Heart left ventricle (tissue), 16 donors: ENCODE measurements around the gene PTGR3. TPM values are rescaled to one million over a fixed set of nuclear protein-coding genes. Genes with fewer than 3 reads are reported as not detected.

Experiments
- ATAC-seq, 4 donors: fragments of 200-7000 bp; cut with Tn5 transposase; one replicate each; pipeline ENCODE4 v1.9.1; 2020 to 2022; ENCODE audit warnings: moderate library complexity in 4 of 4, mild to moderate bottlenecking in 3 of 4, moderate number of reproducible peaks in 1 of 4
- DNase-seq, 5 donors: peaks; one replicate each; pipeline ENCODE4 v3.0.0-alpha.2; 2020
- H3K27ac ChIP-seq, 12 donors: fragments of 200-600 bp; sonication (generic) in 4 of 12; one replicate each; pipeline versions ENCODE4 v1.5.0 to v1.8.0; 2016 to 2022; ENCODE audit warnings: mild to moderate bottlenecking in 2 of 12
- H3K27me3 ChIP-seq, 9 donors: fragments of 200-600 bp; sonication (generic) in 2 of 9; one replicate each; pipeline versions ENCODE4 v1.5.1 to v1.8.0; 2016 to 2022; ENCODE audit warnings: mild to moderate bottlenecking in 3 of 9
- H3K36me3 ChIP-seq, 9 donors: fragments of 200-600 bp; sonication (generic) in 2 of 9; one replicate each; pipeline versions ENCODE4 v1.5.0 to v1.8.0; 2018 to 2022; ENCODE audit warnings: mild to moderate bottlenecking in 2 of 9
- H3K4me1 ChIP-seq, 12 donors: fragments of 200-600 bp; sonication (generic) in 4 of 12; one replicate each; pipeline versions ENCODE4 v1.5.0 to v1.8.0; 2016 to 2022; ENCODE audit warnings: mild to moderate bottlenecking in 3 of 12
- H3K4me3 ChIP-seq, 12 donors: fragments of 200-600 bp; sonication (generic) in 4 of 12; one replicate each; pipeline versions ENCODE4 v1.5.0 to v1.8.0; 2017 to 2022; ENCODE audit warnings: mild to moderate bottlenecking in 9 of 12, moderate library complexity in 4 of 12
- H3K9me3 ChIP-seq, 12 donors: fragments of 200-600 bp; sonication (generic) in 4 of 12; one replicate each; pipeline versions ENCODE4 v1.5.0 to v1.8.0; 2016 to 2022; ENCODE audit warnings: mild to moderate bottlenecking in 1 of 12
- CTCF ChIP-seq, 12 donors: fragments of 200-600 bp; sonication (generic) in 4 of 12; IDR thresholded peaks; one replicate each; pipeline versions ENCODE4 v1.5.0 to v1.8.0; 2018 to 2022; ENCODE audit warnings: antibody characterized with exemption in 12 of 12, mild to moderate bottlenecking in 5 of 12
- POLR2A ChIP-seq, 2 donors: fragments of 450-650 bp; IDR thresholded peaks; one replicate each; pipeline ENCODE4 v1.6.1; 2017; ENCODE audit warnings: antibody characterized with exemption in 2 of 2, mild to moderate bottlenecking in 2 of 2, moderate library complexity in 2 of 2
- WGBS, 4 donors: extraction: QIAGEN DNeasy Blood & Tissue Kit in 2 of 4; methylation state at CpG; one replicate each; pipeline versions ENCODE4 v1.1.5 to v1.1.7; 2013 to 2018; 5-methylcytosine and 5-hydroxymethylcytosine counted together
- intact Hi-C, 10 donors: fragments of 100-400 bp; cut with DNase I; formaldehyde crosslinking; loops; one replicate each; pipeline versions ENCODE4 v1.11.1 to v1.14.2; 2022
- polyA plus RNA-seq, 2 donors: library from polyadenylated mRNA; stranded (reverse); fragments of 200-250 nt; gene quantifications; one replicate each; pipeline ENCODE4 v1.2.3, GENCODE V29; 2013
- total RNA-seq, 9 donors: library from RNA; depleted of rRNA in 2 of 9; stranded (reverse); fragments of >200 nt in 2 of 9; fragmentation: NEBNext Ultra II Directional in 3 of 9; extraction: Animal tissue kit (Norgen Biotek cat#: 25700) in 3 of 9; gene quantifications; one replicate each; pipeline versions ENCODE4 v1.1.0 to v1.2.4, GENCODE V29; 2016 to 2023
- donor health status: ischemic (EF 13 %, LVEDD 7.1; RV severe dilation, severe dysfunction).
- donor health status: healthy with polysubstance abuse.
- donor health status: DM: no; HTN: yes; CAD: no.
- donor health status: DM: no; HTN: no; CAD: no.
- donor health status: ischemic (EF 25% LVEDD 6.9; RV normal size, moderate dysfunction).
- donor health status: ischemic (EF 25% LVEDD 5.7; RV mildly dilated, moderate dysfunction).
- donor health status: healthy.
- donor health status: DM: yes; HTN: yes; CAD: no.
- donor health status: ischemic (EF 35%, LVEDD 5.7; RV mildly dilated, moderate dysfunction).
- donor health status: nonischemic (EF 11% LVEDD 7.7; RV severe dilation, severe dysfunction).
- donor health status: DM: yes; HTN: yes; CAD: no.
- donor health status: PGD.
- donor health status: ischemic (EF 29% LVEDD 5.4; RV normal size, mild dysfunction).
- donor health status: nonischemic (EF 23%, LVEDD 6.1; RV moderate dilation, normal function).

Gene PTGR3
- total and polyA plus RNA-seq, 11 donors, result 13.6 to 58.2 (median 49.1) TPM

GRCh38 chr18:75202696-75203365, 6.1 kb downstream of the PTGR3 start:
- Histone ChIP-seq H3K36me3 (peaks cover 0 to 28% (median 20%) of the 10 kb centered on the region in 9 donors), H3K27me3 (no peaks in the 10 kb centered on the region), H3K27ac (peak overlapping the region in 3 of 12 donors; percentile 67 to 98 (median 81)), H3K9me3 (no peaks in the 10 kb centered on the region), H3K4me1 (peaks cover 0 to 80% (median 53%) of the 10 kb centered on the region in 12 donors), H3K4me3 (peak overlapping the region in 1 of 12 donors; percentile 62)
- TF ChIP-seq POLR2A (IDR thresholded peaks at IDR 0.05), result no peak
- no peak for TF ChIP-seq CTCF (IDR thresholded peaks at IDR 0.05)
- WGBS, 4 donors, result 81 to 86% (median 84%) methylated on average over 6 of the region's 6 CpGs
- DNase-seq (no peak), ATAC-seq (no peak)
- intact Hi-C loops, result loop anchor here in 4 of 10 donors (10.0 kb wide), 3 partner anchors 148 to 548 kb away; no protein-coding TSS in a partner anchor

DNA sequence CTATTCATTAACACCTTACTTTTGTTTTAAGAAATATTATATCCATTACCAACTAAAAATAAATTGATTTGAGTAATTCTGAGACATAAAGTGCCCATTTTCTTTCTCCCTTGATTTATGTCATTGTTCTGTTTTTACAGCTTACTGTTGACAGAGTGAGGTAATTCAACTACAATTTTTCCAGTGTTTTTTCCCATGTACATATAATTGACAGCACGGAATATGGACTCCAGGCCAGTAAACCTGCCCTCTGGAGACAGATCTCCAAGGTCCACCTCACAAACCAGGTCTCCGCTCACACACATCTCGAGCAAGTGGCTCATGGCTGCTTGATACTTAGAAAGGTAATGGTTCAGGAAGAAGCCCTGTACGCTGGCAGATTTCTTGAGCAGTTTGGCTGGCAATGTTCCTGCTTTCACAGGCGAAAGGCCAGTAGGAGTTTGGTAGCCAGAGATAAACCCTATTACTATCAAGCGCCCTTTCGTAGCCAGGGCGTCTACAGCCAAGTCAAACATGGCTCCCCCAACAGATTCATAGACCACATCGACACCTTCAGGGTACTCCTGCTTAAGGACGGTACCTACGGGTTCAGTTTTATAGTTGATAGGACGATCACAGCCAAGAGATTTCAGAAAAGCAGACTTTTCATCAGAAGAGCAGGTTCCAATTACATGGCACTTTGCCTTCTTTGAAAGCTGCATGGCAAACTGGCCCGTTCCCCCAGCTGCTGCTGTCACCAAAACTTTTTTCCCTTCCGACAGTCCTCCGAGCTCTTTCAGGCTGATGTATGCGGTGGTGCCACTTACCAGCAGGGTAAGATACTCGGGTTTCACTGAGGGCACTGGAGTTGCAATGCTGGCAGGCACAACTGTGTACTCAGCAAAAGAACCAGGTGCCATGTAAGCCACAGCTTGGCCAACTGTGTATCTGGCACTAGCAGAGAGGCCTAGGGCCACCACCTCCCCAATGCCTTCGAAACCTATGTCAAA, 7.4 kb downstream of the PTGR3 start:
- H3K4me1 ChIP-seq, result peaks cover 0 to 72% (median 46%) of the 10 kb centered on the region in 12 donors
- ATAC-seq (no peak), DNase-seq (no peak)
- peaks cover 0 to 28% (median 20%) of the 10 kb centered on the region in 9 donors for H3K36me3 ChIP-seq
- H3K4me3 ChIP-seq, result no peak overlapping the region
- no peaks in the 10 kb centered on the region for H3K27me3 ChIP-seq
- intact Hi-C loops, result loop anchor here in 4 of 10 donors (10.0 kb wide), 3 partner anchors 147 to 547 kb away; no protein-coding TSS in a partner anchor
- 89 to 91% (median 90%) methylated on average over 18 of the region's 18 CpGs for WGBS, 4 donors
- peak overlapping the region in 1 of 12 donors; percentile 98 for H3K27ac ChIP-seq
- no peaks in the 10 kb centered on the region for H3K9me3 ChIP-seq
- TF ChIP-seq CTCF (IDR thresholded peaks at IDR 0.05), result no peak
- TF ChIP-seq POLR2A (IDR thresholded peaks at IDR 0.05), result no peak

DNA sequence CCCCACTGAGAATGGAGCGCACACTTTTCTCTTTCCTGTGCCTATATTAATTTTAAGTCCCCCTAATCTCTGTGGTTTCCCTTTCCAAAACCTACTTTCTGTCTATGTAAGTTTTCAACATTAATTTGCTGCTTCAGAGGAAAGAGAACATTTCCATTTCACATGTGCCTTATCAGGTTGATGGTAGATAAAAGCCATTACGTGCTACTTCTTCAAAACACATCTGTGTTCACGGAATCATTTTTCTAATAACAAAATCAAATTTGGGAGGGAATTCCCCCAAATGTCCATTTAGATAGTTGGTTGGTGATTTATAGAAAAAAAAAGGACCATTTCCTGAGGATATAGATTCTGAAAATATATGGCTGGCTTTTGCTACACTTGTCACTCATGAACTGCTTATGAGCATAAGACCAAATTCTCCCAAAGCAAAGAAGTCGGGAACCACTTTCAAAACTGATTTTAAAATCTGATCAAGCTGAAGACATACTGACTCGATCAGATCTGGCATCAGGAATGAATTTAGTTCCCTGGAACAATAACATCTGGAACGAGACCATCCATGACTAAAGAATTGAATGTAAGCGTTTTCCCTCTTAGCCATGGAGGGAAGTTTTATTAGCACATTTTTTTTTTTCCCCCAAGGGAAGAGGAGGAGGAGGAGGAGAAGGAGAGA, 8.2 kb downstream of the PTGR3 start:
- ATAC-seq (no peak), DNase-seq (no peak)
- H3K36me3 ChIP-seq, result peaks cover 0 to 28% (median 20%) of the 10 kb centered on the region in 9 donors
- intact Hi-C loops, result loop anchor here in 4 of 10 donors (10.0 kb wide), 3 partner anchors 146 to 546 kb away; no protein-coding TSS in a partner anchor
- H3K27ac ChIP-seq, result peak overlapping the region in 1 of 12 donors; percentile 98
- H3K27me3 ChIP-seq, result no peaks in the 10 kb centered on the region
- TF ChIP-seq POLR2A (IDR thresholded peaks at IDR 0.05), result no peak
- no peak for TF ChIP-seq CTCF (IDR thresholded peaks at IDR 0.05)
- 76 to 82% (median 81%) methylated on average over 7 of the region's 7 CpGs for WGBS, 4 donors
- no peaks in the 10 kb centered on the region for H3K9me3 ChIP-seq
- H3K4me1 ChIP-seq, result peaks cover 0 to 63% (median 37%) of the 10 kb centered on the region in 12 donors
- H3K4me3 ChIP-seq, result no peak overlapping the region
